Body of pancreas (tissue), 4 donors: ENCODE measurements around the gene CLSTN1.

ENCODE experiments used
- CTCF ChIP-seq, 7 experiments: fragments of 450-650 bp in 4 of 7; fragments of 200-600 bp in 3 of 7; sonication (generic) in 3 of 7; IDR thresholded peaks; one replicate each; pipeline ENCODE4 v1.5.1; 2016 to 2019; ENCODE audit warnings: antibody characterized with exemption in 7 of 7
- POLR2A ChIP-seq, 3 donors: fragments of 450-650 bp; IDR thresholded peaks; one replicate each; pipeline ENCODE4 v1.6.1; 2016; ENCODE audit warnings: antibody characterized with exemption in 3 of 3, mild to moderate bottlenecking in 2 of 3

GRCh38 chr1:9833632-9834031, 9.9 kb upstream of the CLSTN1 start:
- TF ChIP-seq CTCF (IDR thresholded peaks at IDR 0.05): no peak
- no peak for TF ChIP-seq POLR2A (IDR thresholded peaks at IDR 0.05)
